ENCODE results near the gene TMEM94.
"Not testable (repeated sequence)": the region's sequence is repeated elsewhere in the genome, so short reads cannot be mapped to it uniquely, and the experiment has no call there.

TMEM94 gene
- total RNA-seq: 25.8 to 72.0 (median 38.9) reads per million in 17 experiments

DNA sequence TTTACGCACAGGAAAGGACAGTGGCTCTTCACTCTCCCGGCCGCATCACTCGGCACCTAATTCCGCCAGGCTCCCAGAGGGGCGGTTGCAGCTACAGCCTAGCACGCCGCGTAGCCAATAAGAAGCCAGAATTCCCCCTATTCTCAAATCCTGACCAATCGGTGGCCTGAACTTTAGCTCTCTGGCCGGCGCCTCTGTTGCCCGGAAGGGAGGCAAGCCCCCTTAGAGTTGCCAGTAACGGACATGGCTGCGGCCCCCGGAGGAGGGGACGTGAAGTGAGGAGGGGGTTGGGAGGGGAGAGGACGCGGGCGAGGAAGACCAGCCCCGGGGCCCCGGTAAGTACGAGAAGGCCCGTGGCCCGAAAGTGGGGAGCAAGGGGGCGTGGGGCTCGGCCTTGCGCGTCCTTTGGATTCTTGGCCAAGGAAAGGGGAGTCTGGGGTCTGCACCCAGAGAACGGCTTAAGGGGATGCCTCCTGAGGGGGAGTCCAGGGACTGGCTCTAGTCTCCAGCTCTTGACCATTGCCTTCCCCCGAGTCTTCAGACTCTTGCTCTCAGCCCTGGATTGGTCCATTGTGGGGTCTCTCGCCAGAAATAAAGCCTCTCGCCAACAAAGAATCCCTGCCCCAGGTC is at the start of gene TMEM94:
TSS of gene TMEM94 (plus strand) at position 219 of the 630 bp plus-strand sequence. CDS start 15,271 bp downstream, outside the sequence.
- DNase-seq: peak; percentile 97 to 99 (median 98)

DNA sequence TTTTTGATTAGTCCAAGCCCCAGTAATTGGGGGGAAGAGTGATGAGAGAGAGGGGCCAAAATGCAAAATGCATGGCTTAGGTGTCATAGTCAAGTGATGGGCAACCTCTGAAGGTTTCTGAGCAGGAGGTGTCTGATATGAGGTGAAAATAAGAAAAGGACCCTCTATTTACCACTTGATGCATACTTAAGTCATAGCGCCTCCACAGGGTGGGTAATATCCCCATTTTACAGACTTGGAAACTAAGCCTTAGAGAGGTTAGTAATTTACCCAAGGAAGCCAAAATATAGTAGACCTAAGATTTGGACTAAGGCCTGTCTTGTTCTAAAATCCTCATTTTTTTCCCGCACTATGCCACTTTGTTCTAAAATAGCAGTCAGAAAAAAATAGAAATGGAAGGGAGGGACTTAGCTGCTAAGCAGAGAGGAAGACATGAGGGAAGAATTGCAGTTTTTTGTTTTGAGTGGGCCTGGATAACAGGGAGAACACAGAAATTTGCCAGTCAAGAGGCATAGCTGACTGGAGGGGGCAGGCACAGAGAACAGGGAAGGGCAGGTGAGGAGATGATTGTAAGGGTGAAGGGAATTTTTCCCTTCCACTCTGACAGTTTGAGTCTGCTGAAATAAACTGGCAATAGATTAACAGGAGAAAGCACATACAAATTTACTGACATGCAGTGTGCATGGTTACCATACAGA is 48.6 kb upstream of the TMEM94 start:
- no peak for DNase-seq

DNA sequence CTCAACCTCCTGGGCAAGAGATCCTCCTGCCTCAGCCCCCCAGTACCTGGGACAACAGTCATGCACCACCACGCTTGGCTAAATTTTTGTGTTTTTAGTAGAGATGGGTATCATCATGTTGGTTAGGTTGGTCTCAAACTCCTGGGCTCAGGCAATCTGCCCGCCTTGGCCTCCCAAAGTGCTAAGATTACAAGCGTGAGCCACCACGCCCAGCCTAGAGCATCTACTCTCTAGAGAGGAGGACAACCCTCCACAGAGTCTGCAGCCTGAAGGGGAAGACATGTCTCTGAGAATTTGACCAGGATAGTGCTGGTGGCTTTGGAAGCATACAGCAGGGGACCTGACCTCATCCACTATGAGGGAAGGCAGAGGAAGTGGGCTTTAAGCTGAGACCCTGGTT is 46.3 kb upstream of the TMEM94 start:
- no peak for DNase-seq

DNA sequence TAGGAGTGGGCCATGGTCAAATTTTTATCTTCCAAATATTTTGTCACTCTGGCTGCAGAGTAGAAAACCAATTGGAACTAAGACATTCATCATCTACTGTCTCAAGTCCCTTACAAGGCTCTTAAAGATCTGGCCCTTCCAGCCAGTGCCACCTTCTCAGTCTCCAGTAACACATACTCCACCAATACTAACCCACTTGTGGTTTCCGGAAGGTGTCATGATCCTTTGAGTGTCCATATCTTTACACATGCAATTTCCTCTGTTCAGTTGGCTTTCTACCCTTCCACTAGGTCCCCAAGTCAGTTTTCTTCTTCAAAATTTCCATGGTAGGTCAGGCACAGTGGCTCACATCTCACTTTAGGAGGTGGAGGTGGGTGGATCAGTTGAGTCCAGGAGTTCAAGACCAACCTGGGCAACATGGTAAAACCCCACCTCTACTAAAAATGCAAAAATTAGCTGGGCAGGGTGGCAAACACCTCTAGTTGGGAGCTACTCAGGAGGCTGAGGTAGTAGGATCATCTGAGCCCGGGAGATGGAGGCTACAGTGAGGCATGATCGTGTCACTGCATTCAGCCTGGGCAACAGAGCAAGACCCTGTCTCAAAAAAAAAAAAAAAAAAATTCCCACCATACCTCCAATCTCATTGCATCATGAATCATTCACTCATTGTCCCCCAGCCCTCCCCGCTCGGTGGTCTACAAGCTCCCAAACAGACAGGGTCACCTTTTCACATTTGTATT is 44.9 kb upstream of the TMEM94 start:
- peak in 3 of 4 experiments; percentile 41 to 57 (median 45) for DNase-seq

DNA sequence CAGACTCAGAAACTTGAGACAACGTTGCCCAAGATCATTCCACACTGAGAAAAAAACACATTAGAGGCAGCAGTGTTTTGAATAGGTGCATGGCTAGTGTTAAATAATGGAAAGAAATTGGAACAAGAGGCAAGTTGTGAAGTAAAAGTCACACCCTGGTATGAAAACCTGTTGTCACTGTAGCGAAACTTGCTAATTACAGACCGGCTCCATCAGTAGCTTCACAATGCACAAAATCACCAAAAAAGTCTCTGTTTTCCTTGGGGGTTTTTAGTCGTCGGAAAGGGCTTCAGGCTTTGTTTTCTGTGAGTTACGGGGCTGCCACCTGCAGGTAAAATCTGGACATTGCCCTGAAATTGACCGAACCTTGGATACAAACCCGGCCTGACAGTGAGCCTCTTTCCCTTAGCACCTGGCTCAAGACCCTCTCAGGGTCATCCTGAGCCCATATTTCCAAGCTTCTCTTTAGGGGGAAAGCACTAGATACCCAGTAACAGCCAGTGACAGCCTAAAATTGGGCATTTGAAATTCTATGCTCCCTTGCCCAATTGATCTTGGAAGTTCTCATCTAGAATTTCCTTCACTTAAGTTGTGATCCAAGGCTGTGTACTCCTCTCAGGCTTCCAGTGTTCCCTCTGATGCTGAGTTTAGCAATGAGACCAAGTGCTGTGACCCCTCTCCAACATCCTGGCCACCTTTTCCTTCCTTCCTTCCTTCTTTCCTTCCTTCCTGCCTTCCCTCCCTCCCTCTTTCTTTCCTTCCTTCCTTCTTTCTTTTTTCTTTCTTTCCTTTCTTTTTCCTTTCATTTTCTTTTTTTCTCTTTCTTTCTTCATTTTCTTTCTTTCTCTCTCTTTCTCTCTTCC is 43.7 kb upstream of the TMEM94 start:
- peak; percentile 71 to 81 (median 76) for DNase-seq

DNA sequence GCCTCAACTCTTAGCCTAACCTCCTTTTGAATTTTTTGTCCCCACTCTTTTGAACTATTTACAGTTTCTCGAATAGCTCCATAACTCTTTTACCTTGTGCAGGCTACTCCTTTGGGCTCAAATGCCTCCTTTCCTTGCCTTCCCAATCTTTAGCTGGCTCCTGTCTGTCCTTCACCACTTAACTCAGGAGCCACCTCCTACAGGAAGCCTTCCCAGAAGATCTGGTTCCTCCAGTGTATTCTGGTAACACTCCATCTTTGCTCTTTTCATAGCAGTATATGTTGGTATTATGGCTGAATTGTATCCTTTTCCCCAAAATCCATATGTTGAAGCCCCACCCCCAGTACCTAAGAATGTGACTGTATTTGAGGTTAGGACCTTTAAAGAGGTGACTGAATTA is 41.9 kb upstream of the TMEM94 start:
- DNase-seq: no peak

DNA sequence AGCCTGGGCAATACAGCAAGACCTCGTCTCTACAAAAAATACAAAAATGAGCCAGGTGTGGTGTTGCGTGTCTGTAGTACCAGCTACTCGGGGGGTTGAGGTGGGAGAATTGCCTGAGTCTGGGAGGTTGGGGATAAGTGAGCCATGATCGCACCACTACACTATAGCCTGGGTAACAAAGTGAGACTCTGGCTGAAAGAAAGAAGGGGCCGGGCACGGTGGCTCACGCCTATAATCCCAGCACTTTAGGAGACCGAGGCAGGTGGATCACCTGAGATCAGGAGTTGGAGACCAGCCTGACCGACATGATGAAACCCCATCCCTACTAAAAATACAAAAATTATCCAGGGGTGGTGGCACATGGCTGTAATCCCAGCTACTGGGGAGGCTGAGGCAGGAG is 40.4 kb upstream of the TMEM94 start:
- DNase-seq: no peak

DNA sequence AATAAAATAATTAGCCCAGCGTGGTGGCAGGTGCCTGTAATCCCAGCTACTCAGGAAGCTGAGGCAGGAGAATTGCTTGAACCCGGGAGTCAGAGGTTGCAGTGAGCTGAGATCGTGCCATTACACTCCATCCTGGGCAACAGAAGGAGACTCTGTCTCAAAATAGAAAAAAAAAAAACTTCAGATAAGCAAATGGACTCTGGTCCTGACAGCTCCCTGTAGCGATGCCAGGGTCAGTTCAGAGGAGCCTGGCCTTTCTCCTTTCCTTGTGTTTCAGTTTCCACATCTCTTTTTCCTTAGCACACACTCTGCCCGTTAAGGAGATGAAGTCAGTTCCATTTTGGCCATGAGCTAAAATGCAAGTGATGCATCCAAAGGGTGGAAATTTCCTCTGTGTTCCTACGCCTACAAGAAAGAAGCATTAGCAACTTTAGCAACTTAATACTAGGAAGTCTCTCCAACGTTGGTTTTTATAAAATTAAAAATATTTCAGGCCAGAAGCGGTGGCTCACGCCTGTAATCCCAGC is 39.3 kb upstream of the TMEM94 start:
- no peak for DNase-seq

DNA sequence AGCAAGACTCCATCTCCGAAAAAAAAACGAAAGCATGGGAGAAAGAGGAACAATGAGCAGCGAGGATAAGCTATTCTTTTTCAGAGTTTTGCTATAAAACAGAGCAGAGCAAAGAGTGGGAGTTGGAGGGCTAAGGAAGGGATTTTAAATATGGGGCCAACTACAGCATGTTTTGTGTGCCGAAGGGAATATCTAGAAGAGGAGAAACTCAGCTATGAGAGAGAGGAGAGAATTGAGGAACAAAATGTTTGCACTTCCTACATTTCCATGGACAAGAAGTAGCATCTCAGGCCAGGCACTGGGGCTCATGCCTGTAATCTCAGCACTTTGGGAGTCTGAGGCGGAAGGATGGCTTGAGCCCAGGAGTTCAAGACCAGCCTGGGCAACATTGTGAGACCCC is 37.9 kb upstream of the TMEM94 start:
- DNase-seq: peak; percentile 45 to 75 (median 67)

DNA sequence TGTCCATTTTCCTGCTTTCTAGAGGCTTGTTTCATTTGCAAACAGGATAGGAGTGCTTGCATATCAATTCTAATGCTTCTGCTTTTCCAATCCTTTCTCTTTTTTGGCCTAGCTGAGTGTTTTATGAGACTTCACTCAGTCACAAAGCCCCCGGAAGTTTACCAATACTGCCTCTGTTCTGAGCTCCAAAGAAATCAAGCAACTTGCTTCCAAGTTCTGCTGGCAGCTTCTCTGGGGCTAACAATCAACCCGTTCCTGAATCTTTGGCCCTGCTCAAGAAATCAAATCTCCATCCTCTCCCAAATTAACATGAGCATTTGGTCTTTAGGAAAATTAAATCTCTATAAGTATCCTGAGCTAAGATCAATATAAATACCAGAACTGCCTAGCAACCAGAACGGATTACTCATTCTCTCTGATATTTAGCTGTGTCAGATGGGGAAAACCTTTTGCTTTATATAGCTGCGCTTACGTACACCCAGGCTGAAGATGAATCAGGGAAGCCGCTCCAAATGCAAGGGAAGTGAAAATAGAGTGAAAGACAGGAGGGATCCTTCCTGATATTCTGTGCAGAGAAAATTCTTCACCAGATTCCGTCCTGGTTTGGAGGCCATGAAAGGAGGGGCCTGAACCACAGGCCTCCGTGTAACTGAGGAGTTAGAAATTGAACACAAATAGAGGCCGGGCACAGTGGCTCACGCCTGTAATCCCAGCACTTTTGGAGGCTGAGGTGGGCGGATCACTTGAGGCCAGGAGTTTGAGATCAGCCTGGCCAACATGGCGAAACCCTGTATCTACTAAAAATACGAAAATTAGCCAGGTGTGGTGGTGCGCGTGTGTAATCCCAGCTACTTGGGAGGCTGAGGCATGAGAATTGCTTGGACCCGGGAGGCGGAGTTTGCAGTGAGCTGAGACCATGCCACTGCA is 27.6 kb upstream of the TMEM94 start:
- peak; percentile 82 to 94 (median 88) for DNase-seq

DNA sequence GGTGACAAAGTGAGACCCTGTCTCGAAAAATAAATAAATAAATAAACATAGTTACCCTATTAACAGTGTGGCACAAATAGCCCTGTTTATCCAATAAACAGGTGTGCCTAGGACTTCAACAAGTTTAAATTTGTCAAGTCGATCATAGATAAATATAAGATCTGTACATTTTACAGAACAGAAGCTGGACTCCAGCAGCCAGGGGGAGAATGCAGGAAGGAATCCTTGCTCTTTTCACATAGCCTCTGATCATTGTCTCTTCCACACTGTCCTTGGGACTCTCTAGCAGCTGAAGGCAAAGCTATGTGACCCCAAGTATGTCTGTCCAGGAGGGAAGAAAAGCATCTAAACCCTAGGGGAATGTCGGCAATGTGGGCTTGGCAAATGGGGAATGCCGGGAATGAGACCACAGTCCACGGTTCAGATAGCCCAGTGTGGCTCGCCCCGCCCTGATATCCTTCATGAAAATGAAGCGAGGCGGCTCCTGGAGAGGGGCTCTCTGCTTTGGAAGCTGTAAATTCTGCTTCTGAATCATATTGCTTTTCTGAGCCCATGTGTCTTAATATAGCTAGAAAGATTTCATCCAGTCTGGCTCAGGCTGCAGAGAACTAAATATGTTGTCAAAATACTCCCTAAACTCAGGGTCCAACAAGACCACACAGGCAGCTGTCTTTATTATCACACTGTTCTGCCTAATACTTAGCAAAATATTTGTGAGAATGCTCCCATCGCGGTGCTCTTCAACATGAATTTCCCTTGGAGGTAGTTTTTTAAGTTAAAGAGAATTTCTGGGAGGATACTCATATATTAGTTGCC is 26.1 kb upstream of the TMEM94 start:
- DNase-seq: no peak

DNA sequence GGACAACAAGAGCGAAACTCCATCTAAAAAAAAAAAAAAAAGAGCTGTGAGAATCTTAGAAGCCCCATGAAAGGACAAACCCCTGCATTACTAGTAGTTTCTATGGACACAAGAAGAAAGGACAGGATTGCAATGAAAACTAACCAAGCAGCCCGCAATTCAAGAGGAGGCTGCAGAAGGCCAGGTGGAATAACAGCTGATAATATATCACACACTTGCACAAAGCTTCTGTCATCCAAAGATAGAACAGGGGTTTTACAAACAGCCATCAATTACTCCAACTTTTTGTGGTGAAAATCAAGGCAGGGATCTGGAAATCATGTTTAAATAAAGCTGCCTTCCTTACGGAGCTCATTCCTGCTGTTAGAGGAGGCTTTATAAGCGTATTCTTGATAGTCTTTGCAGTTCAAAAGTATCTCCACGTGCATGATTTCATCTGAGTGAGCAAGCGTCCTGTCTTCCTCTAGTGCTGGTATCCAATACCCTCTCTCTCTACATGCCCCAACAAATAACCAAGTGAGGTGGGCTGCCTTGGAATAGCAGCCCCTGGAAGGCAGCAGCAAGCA is 23.1 kb upstream of the TMEM94 start:
- DNase-seq: no peak

DNA sequence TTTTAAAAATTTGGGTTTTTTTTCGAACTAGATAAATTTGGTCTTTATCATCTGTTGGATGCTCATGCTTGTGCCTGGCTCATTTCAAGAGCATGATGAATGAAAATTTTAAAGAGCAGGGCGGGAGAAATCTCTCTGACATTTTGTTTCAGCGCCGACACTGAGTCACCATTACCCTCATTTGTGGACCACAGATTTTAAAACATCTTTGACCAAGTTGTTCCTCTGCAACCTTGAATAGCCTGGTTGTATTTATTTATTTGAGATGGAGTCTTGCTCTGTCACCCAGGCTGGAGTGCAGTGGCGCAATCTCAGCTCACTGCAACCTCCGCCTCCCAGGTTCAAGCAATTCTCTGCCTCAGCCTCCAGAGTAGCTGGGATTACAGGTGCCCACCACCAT is 22.0 kb upstream of the TMEM94 start:
- DNase-seq: not testable (repeated sequence)

DNA sequence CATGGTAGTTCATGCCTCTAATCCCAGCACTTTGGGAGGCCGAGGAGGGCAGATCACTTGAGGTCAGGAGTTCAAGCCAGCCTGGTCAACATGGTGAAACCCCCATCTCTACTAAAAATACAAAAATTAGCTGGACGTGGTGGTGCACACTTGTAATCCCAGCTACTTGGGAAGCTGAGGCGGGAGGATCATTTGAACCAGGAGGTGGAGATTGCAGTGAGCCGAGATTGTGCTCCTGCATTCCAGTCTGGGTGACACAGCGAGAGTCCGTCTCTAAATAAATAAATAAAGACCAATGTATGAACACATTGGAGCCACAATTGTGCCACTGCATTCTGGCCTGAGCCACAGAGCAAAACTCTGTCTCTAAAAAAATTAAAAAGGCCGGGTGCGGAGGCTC is 19.0 kb upstream of the TMEM94 start:
- not testable (repeated sequence) for DNase-seq

DNA sequence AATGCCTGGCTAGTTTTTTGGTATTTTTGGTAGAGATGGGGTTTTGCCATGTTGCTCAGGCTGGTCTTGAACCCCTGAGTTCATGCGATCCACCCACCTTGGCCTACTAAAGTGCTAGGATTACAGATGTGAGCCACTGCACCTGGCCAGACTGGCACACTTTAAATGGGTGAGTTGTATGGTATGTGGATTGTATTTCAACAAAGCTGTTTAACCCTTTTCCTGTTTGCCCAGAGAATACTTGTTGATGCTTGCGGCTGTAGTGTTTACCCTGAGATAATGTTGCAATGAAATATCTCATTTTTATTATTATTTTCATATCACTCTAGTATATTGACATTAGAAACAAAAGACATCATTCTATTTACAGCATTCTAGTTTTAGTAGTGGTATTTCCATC is 17.1 kb upstream of the TMEM94 start:
- no peak for DNase-seq

DNA sequence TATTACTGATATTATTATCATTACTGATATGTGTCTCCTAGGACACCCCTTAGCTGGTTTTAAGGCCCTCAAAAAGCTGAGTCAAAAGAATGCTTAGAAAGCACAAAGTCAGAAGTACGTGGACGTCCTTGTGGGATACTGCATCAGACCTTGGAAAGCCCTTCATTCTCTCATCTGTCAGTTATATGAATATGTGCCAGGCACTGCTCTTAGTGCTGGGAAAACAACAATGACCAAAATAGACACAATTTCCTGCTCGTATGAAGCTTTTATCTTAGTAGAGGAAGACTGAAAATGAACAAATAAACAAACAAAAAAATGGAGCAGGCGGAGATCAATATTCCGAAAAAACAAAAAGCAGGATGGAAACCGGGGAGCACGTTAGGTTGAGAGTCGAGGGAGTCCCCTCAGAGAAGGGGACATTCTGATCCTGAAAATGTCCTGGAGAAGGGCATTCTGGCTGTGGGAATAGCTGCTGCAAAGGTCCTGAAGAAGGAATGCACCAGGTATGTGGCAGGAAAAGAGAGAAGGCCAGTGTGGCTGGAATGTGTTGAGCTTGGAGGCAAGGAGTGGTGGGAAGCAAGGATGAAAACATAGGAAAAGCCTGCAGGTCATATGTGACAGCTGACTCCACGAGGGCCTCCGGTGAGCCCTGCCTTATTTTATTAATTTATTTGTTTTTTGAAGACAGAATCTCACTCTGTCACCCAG is 15.5 kb upstream of the TMEM94 start:
- no peak for DNase-seq

DNA sequence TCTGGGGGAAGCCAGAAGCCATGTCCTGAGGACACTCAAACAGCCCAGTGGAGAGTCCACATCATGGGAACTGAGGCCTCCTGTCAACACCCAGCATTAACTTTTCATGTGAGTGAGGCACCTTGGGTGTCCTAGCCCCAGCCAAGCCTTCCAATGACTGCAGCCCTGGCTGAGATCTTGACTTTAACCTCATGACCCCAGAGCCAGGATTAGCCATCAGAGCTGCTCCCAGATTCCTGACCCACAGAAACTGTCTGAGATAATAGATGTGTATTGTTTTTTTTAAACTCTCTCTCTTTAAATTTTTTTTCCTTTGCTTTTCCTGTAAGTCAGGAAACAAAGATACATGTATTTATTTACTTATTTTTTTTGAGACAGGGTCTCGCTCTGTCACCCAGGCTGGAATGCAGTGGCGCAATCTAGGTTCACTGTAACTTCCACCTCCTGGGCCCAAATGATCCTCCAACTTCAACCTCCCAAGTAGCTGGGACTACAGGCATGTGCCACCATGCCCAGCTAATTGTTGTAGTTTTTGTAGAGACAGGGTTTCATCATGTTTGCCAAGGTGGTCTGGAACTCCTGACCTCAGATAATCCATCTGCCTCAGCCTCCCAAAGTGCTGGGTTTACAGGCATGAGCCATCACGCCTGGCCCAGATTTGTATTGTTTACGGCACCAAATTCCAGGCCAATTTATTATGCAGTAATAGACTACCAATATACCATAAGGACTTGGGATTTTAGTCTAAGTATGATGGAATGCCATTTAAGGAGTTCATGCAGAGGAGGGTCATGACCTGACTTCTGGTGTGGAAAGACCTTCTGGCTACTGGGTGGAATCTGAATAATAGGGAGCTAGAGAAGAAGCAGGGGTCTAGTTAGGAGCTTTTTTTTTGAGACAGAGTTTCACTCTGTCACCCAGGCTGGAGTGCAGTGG is 14.0 kb upstream of the TMEM94 start:
- DNase-seq: no peak

DNA sequence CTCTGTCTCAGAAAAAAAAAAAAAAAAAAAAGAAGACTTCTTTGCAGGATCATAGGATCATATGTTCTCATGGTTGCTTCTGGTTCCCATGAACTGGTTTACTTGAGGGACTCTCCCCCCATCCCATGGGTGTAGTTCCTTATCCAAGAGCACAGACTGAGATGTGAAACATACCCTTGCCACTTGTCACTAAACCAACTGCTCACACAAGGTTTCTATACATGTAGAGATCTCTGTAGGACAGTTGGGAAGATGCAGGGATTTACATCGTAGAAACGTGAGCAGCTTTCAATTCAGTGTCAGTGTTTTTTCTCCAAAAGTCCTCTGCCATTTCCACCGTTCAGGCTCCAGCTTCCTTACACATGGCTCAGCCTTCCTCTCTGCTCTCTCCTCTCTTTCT is 11.1 kb upstream of the TMEM94 start:
- DNase-seq: peak in 2 of 4 experiments; percentile 12 to 13
